ENCODE data around the gene OMG. TPM values are rescaled to one million over a fixed set of nuclear protein-coding genes. Genes with fewer than 3 reads are reported as not detected.
"Not testable (repeated sequence)": the region's sequence is repeated elsewhere in the genome, so short reads cannot be mapped to it uniquely, and the experiment has no call there.

OMG gene, protein sequence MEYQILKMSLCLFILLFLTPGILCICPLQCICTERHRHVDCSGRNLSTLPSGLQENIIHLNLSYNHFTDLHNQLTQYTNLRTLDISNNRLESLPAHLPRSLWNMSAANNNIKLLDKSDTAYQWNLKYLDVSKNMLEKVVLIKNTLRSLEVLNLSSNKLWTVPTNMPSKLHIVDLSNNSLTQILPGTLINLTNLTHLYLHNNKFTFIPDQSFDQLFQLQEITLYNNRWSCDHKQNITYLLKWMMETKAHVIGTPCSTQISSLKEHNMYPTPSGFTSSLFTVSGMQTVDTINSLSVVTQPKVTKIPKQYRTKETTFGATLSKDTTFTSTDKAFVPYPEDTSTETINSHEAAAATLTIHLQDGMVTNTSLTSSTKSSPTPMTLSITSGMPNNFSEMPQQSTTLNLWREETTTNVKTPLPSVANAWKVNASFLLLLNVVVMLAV
- total RNA-seq = not detected

DNA sequence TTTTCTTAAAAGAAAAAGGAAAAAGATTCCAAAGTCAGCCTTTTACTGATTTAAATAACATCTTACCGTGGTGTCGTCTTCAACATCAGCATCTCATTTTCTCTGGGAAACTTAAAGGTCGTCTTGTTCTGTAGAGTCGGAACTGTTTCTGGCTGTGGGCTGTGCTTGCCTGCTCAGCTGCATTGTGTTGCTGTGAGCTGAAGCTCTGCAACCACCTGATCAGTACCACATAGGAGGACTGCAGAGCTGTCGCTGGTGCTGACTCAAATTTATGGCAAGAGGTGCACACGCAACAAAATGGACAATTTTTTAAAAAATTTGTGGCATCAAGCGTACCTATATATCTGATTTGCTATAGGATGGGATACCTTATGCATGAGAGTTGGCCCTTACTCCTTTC lies at the start of gene OMG:
TSS of gene OMG (minus strand) at position 150 of the 400 bp plus-strand sequence. CDS start 908 bp downstream, outside the sequence.
- DNase-seq (ENCODE audit: low spot score) = no peak

DNA sequence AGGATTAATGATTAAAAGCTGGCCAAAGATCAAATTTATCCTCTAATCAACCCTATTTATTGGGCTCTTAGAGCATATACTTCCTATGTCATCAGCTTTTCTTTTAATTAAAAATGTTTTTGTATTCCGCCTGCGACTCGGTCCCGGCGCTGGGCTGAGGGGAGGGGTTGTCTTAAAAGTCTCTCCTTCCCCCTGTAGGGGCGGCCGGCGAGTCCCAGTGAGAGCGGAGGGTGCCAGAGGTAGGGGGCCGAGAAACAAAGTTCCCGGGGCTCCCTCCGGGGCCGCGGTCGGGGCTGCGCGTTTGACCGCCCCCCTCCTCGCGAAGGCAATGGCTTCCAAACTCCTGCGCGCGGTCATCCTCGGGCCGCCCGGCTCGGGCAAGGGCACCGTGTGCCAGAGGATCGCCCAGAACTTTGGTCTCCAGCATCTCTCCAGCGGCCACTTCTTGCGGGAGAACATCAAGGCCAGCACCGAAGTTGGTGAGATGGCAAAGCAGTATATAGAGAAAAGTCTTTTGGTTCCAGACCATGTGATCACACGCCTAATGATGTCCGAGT lies 48.2 kb upstream of the OMG start:
- not testable (repeated sequence) for DNase-seq (ENCODE audit: low spot score)

DNA sequence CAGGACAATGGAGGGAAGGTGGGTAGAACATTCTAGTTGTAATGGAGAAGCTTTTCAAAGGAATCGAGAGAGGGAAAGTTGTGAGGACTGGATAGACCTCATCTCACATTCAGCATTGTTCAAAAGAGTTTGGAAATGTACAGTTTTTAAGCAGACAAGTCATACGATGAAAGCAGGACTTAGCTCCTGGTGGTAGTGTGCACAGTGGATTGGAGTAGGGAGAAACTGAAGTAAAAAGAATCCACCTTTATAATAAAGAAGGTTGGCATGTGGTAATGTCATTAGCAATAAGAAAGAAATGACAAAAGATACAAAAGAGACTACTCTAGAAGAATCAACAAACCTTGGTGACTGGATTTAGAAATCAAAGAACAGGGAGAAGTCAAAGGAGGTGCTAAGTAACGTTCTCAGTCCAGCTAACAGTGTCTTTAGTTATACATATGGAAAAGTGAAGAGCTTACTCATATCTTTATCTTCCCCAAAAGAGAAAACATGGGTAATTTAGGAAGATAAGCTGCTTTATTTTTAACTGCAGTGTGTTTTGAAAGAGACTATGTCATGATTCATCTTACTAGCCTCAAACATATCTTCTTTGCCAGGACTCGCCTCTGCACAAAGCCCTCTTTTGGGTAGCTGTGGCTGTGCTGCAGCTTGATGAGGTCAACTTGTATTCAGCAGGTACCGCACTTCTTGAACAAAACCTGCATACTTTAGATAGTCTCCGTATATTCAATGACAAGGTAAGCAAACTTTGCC lies 43.0 kb upstream of the OMG start:
- DNase-seq (ENCODE audit: low spot score) = no peak

DNA sequence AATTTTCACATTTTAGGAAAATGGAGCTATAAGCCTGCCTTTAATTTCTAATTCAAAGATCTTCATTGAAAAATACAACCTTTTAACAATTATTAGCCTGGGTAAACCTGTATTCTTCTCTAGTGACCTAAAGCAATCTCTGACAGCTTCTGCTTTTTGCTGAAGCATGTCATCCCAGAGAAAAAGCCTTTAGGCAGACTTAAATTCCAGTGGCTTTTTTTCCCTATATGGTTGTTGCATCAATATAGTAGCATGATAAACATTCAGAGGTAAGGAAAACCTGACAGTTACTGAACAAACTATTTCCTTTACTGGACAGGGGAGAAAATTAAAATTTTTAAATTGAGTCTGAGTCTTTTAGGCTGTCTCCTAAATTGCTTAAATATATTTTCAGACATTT lies 32.2 kb upstream of the OMG start:
- no peak for DNase-seq (ENCODE audit: low spot score)

DNA sequence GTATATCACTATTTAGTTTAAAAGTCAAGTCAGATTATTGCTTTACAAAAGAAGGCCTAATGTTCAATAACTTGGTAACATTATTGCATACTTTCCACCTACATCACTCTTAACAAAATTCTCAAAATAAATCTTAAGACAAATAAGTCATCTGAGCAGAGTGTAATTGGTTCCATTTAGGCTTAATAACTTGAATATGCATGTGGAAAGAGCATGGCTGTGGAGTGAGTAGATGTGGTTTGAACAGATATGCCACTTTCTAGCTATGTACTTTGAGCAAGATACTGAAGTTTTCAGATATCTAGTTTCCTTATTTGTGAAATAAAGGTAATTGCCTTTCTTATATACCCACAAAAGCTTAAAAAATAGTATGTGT lies 31.1 kb upstream of the OMG start:
- no peak for DNase-seq (ENCODE audit: low spot score)

DNA sequence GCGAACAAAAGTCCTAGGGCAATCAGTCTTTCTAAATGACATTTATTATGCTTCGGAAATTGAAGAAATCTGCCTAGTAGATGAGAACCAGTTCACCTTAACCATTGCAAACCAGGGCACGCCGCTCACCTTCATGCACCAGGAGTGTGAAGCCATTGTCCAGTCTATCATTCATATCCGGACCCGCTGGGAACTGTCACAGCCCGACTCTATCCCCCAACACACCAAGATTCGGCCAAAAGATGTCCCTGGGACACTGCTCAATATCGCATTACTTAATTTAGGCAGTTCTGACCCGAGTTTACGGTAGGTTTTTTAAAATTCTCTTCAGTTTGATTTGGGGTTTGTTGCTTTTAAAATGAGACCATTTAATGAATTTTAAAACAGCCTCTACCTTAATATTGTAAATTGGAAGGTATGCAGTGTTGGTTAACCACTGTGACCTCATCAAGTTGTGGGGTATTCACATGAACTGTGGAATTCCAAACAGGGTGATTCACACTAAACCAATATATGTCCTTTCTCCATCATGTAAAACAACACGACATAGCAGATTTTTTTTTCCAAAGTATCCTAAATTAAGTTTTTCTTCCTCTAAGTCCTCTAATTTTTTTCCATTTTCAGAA lies 30.6 kb upstream of the OMG start:
- DNase-seq (ENCODE audit: low spot score) = no peak

DNA sequence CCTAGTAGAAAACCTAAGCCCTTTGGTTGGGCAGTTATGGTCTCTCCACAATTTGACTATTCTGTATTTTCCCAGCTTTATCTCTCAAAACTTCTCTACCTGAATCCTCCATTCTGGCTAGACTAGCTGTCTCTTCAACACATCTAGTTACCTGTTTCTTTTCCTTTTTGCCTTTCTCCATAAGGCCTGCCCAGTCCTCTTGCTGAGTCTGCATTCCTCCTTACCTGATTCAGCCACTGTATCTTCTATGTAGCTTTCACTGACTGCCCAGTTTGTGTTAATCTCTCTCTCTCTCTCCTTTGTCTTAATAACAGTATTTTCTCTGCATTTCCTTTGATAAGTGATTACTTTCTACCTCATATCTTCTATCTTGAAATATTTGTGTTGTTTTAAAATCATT lies 26.5 kb upstream of the OMG start:
- no peak for DNase-seq (ENCODE audit: low spot score)

DNA sequence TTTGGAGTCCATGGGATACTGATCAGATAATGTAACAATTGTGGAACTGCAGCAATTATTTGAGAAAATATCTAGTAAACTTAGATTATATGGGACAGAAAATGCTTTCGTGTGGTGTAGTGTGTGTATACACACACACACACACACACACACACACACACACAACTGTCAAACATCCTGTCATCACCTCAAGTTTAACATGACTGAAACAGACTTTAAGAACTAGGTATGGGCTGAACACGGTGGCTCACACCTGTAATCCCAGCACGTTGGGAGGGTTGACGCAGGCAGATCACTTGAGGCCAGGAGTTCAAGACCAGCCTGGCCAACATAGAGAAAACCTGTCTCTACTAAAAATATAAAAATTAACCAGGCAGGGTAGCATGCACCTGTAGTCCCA lies 24.9 kb upstream of the OMG start:
- DNase-seq (ENCODE audit: low spot score) = no peak

DNA sequence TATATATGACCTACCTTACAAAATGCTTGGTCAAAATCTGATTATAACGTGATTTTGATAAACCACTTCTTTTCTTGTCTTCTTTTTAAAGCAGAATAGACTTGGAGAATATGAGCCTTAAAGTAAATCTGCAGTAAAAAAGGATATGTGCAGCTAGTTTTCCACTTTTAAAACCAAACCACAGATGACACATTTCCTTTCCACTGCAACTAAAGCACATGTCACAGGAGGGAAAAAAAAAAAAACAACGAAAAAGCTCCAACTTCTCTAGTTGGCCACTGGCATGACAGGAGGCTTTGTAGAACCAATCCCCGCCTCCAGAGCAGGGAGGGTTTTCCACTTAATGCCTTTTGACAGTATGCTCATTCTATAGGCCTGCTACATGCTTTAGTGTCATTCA lies 24.4 kb upstream of the OMG start, which contains the start of gene EVI2A:
TSS of gene EVI2A (minus strand) at position 142 of the 400 bp plus-strand sequence. CDS start 2,609 bp downstream, outside the sequence.
- DNase-seq (ENCODE audit: low spot score) = no peak

DNA sequence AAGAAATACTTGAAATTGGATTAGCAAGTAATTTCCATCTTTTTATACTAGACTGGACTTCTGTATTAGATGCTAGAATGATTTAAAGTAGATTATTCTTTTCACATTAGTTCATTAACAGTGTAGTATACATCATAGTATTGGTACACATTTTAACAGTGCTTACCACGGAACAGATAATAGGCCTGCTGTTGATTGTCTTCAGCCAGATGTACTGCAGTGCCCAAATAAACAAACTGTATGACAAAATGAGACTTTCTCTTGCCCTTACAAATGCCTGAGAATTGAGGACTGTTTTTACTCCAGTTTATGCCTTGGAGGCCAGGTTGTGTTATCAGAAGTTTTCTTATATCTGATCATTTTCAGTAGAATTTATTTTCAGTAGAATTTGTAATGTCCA lies 23.8 kb upstream of the OMG start:
- DNase-seq (ENCODE audit: low spot score) = no peak

DNA sequence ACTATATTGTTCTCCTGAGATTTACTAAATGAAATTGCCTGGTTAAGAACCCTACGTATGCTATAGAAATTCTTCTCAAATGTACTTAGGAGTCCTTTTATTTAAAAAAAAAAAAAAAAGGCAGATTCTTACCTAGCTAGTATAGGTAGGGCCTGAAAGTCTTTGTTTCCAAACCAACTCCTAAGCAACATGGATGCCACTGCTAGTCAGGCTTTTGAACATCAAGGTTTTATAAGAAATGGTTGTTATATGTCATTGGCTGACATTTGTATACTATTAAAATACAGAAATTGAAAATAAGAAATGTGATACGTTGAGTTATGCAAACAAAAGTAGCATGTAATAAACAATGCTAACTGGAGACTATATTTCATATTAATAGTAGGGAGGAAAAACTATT lies 23.2 kb upstream of the OMG start:
- no peak for DNase-seq (ENCODE audit: low spot score)

DNA sequence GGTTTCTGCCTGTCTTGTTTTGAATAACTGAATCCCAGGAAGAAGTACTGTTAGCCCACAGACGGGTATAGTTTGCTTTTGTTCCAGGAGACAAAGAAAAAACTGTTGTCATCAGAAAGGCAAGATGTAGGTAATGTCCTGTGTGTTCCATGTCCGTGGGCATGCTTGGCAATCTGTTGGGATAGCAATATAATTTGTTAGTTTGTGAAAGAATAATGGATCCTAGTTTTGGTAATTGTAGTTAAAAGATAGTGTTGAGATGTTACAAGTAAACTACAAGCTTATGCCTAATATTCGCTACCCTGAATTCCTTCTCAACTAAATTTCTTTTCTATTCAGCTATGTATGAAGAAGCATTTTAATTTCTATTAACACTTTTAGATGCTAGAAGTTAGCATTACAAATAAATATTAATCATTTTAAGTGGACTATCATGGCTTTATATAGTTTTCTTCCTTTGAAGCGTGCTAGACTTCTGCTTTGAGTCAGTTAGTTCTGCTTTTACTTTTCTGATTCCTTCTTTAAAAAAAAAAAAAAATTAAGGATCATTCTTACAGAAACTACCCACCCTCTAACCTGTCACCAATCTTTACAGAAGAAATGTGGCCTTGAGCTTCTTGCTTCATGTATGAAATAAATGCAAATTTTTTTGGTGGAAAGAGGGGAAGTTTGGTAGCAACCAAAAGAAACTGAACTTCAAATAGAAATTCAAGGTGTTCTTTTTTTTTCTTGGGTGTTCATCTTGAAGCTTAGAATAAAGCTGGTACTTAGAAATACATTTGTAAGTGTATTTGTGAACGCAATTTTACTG lies 22.0 kb upstream of the OMG start:
- DNase-seq (ENCODE audit: low spot score) = no peak

DNA sequence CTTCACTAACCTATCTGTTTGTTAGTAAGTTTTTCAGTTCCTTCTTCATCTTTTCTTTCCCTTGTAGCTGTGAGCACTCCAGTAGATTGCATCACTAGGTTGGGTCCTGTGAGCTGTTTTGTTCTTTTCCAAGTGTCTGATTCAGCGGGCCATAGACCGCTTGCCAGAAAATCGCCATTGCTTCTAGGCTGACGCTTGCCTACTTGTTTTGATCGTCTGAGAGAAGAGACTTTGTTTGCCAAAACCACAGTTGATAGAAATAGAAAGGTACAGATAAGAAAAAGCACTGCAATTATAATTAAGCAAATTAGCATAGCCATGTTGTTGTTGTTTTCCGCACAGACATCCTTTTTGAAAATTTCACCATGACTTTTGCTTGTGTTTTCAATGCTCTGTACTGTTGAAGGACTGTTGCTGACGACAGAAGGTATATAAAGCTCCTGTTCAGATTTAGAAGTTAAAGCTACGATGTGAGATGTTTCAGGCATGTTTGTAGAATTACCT lies 21.3 kb upstream of the OMG start:
- DNase-seq (ENCODE audit: low spot score) = no peak

DNA sequence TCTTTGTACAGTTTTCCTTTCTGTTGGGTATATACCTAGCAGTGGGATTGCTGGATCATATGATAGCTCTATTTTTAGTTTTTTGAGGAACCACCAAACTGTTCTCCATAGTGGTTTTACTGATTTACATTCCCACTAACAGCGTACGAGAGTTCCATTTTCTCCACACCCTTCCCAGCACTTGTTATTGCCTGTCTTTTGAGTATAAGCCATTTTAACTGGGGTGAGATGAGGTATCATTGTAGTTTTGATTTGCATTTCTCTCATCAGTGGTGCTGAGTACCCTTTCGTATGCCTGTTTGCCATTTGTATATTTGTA lies 17.7 kb upstream of the OMG start:
- DNase-seq (ENCODE audit: low spot score) = no peak

DNA sequence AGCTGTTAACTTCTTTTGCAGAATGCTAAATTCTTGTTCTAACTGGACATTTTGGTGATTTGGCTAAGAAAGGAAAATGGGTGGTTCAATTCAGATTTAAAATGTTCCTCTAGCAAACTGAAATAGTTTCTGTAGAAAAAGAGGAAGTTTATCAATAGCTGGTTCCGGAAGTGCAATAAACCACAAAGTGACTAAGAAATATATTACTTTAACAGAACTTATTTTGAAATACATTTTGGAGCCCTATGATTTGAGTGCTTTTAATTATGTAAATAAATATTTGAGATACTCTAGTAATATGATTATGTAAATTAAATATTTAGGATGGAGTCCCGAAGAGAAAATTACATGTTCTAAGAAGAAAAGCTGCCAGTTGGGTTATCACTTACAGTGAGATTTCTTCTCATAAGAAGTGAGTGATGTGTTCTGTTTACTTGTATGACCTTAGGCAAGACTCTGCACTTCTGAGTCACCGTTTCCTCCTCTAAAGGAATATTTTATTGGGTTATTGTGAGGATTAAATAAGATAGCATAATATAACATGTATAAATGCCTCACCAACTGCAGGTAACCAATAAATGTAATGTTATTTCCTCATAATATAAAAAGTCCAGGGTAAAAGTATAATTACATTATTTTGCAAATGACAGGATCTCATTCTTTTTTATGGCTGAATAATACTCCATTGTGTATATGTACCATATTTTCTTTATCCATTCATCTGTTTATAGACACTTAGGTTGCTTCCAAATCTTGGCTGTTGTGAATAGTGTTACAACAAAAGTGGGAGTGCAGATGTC lies 17.1 kb upstream of the OMG start, which contains the start of gene EVI2B:
TSS of gene EVI2B (minus strand) at position 73 of the 800 bp plus-strand sequence. CDS start 8,445 bp downstream, outside the sequence.
- DNase-seq (ENCODE audit: low spot score) = no peak

DNA sequence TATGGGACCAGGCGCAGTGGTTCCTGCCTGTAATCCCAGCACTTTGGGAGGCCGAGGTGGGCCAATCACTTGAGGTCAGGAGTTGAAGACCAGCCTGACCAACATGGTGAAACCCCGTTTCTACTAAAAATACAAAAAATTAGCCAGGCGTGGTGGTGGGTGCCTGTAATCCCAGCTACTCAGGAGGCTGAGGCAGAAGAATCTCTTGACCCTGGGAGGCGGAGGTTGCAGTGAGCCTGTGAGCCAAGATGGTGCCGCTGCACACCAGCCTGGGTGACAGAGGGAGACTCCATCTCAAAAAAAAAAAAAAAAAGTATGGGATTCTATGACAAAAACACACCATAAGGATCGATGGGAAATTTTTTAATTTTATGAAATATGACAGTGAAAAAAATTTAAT lies 15.2 kb upstream of the OMG start:
- DNase-seq (ENCODE audit: low spot score) = not testable (repeated sequence)

DNA sequence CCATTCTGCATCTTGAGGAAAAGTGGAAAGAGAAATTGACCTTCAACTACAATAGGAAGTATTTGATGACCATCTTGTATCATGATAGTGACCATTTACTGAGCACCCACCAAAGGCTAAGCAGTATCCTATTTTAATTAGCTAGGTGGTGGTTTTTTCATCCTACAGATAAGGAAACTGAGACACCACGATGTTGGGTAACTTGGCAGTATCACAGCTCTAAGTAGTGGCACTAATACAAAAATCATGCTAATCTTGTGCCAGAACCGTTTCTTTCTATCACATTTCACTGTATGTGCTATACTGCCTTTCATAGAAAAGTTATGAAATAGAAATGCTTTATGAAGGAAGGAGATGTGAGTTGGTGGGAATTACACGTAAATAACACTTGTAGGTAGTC lies 14.5 kb upstream of the OMG start:
- DNase-seq (ENCODE audit: low spot score) = no peak

DNA sequence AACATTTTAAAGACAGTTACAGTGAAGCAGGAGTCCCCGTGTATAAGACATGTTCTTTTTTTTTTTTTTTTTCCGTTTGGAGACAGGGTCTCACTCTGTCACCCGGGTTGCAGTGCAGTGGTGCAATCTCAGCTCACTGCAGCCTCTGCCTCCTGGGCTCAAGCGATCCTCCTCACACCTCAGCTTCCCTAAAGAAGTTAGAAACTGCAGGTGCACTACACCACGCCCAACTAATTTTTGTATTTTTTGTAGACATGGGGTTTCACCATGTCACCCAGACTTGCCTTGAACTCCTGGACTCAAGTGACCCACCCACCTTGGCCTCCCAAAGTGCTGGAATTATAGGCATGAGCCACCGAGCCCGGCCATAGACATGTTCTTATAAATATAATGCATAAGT lies 13.8 kb upstream of the OMG start:
- DNase-seq (ENCODE audit: low spot score) = no peak

DNA sequence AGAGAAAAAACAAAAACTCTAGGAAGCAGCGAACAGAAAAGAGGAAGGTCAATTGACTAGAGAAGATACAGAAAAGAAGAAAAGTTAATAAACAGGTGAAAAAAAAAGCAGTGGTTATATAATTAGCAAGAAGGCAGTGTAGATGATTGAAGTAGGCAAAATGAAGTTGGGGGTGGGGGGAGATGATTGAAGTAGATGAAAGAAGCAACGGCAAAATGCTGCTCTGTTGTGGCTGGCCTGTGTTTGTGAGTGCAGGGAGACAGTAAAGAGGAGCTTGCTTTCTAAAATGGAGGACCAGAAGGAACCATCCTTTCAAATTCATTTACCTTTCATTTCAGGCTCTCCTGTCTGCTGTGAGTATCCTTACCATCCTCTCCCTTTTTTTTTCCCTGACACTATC lies 13.2 kb upstream of the OMG start:
- DNase-seq (ENCODE audit: low spot score) = no peak

DNA sequence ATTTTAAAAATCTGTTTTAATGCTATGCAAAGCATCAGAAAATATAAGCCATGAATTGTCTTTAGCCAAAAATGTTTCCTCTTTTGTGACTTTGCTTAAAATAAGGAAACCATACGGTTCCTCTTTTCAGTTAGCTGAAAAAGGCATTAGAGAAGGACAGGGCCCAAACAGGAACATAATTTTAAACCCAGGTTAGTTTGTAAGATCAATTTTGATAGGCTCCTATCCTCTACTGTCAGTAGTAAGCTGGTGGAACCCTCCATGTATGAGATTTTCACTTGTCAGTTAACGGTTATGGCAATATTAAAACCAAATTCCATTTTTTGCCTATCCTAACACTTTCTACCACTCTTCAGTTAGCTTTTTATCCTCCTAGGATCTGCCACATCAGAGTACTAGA lies 12.5 kb upstream of the OMG start:
- DNase-seq (ENCODE audit: low spot score) = no peak

All from ureter (tissue), 1 donor.